Stimulated activated CD8-positive, alpha-beta memory T cell treated with anti-CD3 and anti-CD28 coated beads, Interleukin-7, amount 100 ng/mL, for 48 hours (primary cell): ENCODE results near the gene CHRNB4.

Experiments
- DNase-seq, 2 donors: peaks; one replicate each; pipeline ENCODE4 v3.0.0-alpha.2; 2020; ENCODE audit warnings: low read depth in 1 of 2; ENCODE audit errors: extremely low read depth in 1 of 2

Gene CHRNB4

DNA sequence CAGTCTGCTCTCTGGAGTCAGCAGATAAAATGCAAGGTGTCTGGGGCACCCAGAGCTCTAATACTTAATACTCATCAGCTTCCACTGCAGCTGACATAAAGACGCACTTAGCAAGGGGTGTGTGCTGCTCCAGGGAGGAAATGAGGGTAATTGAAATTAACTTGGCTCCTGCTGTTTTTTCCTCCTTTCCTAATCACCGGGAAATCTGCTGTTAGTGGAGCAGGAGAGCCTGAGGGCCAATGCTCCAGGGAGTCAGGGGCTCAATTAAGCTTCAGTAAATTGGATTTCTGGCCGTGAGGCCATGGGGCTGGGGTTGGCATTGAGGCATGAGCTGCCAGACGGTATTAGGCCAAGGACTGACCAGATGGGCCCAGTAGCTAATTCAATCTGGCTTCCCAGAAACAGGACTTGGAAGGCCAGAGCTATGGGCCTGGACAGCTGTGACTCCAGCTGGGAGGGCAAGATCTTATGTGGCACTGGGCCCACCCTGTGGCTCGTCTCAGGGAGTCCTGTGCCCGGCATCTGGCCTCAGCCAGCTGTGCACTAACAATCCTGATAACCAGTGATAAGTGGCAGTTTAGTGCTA lies 30.7 kb upstream of the CHRNB4 start:
- DNase-seq, result no peak

DNA sequence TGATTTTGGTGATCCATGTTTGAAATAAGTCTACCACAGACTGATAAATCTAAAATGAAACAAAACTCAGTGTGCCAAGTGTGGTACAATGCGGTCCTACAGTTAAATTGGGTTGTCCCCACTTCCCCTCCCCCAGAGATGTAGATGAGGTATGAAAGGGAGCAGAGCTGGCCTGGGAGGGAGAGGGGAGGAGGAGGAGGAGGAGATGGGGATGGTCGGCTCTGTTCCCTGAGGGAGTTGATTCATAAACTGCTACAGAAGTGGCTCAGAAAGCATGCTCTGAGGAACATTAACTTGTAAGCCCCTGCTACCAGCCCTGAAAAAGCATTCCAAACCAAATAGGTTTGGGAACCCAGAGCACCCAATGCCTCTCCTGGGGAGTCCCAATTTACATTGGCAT lies 28.0 kb upstream of the CHRNB4 start:
- no peak for DNase-seq

DNA sequence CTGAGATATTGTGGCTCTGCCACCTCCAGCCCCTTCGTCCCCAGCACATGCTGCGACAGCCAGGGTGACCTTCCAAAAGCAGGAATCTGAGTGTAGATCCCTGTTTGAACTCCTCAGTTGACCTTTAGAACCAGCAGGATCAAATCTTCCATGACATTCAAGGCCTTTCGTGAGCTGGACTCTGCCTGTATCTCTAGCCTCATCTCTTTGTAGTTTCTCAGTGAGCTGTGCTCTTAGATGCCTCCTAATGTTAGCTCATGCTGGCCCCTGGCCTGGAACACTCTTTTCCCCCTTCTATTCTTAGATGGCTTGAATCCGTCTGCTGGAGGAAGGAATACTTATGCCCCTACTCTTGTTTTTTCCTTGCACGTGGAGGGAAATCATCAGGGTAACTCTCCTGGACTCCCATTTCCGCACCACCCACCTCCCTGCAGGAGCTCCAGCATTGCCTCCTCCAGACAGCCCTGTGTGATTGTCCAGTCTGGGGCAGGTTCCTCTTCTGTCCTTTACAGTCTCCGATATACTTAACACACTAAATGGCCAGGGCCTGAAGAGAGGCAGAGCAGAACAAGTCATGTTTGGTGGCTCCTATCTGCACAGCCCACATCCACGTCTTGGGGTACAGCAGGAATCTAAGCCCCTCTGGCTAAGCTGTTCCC lies 26.7 kb upstream of the CHRNB4 start:
- no peak for DNase-seq

DNA sequence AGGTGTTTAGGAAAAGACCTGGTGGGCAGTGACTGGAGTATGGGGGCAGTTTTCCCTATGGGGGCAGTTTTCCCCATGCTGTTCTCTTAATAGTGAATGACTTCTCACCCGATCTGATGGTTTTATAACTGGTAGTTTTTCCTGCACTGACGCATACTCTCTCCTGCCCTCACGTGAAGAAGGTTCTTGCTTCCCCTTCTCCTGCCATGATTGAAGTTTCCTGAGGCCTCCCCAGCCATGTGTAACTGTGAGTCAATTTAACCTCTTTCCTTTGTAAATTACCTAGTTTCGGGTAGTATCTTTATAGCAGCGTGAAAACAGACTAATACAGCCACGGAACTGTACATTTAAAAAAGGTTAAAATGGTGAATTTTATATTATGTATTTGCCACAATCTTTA lies 25.0 kb upstream of the CHRNB4 start:
- DNase-seq, result no peak

DNA sequence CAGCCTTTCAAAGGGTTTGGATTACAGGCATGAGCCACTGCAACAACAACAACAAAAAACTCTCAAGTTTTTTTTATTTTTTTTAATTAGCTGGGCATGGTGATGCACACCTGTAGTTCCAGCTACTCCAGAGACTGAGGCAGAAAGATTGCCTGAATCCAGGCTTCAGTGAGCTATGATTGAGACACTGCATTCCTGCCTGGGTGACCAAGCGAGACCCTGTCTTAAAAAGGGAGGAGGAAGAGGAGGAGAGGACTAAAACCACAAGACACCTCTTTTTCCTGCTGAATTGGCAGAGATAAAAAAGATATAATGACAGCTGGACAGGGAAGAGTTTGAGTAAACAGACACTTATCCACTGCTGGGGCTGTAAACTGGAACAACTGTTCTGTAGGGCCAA lies 22.7 kb upstream of the CHRNB4 start:
- DNase-seq, result no peak

DNA sequence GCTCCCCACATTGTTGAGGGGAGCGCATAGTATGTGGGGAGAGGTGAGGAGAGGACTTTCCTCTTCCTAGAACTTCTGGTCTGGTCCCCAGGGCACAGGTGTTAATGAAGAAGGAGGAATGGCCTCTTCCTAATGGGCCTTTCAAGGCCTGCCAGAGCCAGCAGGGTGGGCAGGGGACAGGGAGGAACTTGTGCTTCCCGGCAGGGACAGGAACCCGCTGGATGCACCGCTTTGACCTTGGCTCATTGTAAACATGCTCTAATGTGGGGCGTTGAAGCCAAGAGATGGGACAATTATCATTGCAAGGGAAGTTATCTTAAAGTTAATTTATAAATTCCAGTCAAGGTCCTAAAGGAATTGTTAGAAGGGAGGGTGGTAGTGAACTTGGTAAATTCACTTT lies 21.0 kb upstream of the CHRNB4 start:
- no peak for DNase-seq

DNA sequence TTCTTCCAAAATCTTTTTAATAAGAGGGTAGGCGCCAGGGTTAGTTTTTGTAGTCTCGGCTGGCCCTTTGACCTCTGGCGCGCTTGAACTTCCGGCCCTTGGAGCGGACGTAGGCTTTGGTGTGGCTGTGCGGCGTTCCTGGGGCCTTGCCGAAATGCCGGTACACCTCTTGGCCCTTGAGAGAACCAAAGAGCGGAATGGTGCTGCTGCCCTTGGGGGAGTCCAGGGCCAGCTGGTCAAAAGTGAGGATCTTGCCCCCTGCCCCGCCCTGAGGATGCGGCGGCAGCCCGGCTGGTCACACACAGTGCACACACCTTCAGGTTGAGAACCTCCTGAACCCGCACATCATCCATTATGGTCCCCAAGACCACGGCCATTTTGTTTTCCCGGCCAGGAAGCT lies 20.0 kb upstream of the CHRNB4 start:
- DNase-seq, result no peak

DNA sequence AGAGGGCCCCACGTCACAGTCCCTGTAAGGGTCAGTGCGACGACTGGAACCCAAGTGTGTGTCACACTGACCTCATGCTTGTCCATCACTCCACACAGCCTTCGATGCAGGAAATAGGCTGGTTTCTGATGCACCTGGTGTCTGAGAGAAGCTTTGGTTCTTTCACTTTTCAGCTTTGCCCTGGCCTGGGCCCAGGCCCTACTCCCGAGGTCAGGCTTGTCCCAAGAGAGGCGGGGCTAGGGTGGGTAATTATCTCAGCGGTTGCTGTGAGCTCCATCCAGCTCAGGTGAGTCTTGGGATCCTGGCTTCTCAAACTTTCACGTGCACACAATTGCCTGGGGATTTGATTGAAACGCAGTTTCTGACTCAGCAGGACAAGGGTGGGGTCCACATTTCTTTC lies 19.6 kb upstream of the CHRNB4 start:
- DNase-seq, result no peak

DNA sequence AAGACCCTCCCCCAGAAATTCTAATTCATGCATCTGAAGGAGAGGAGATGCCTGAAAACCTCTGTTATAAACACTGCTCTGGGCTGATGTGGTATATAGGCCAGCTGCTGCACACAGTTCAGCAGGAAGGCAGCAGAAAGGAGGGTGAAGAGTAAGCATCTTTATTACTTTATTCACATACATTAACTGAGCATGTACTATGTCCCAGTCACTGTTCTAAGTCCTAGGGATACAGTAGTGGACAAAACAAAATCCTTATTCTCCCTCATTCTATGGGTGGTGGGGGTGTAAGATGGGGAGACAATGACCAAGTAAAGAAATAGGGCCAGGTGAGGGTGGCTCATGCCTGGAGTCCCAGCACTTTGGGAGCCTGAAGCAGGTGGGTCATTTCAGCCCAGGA lies 17.8 kb upstream of the CHRNB4 start:
- DNase-seq, result no peak

DNA sequence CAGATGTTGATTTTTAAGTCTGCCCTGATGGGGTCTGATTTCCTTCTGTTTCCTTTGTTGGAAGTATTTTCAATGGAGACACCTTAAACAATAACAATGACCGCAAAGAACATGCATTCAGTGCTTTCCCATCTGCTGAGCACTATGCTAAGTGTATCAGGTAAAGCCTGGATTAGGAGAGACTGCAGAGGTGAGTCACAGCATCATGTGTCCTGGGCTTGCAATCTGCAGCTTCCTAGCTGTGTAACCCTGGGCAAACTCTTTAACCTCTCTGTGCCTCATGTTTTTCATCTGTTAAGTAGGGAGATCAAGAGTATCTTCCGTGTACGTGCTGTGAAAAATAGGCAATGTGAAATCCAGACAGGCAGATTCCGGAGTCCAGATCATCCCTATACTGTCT lies 13.3 kb upstream of the CHRNB4 start:
- no peak for DNase-seq

DNA sequence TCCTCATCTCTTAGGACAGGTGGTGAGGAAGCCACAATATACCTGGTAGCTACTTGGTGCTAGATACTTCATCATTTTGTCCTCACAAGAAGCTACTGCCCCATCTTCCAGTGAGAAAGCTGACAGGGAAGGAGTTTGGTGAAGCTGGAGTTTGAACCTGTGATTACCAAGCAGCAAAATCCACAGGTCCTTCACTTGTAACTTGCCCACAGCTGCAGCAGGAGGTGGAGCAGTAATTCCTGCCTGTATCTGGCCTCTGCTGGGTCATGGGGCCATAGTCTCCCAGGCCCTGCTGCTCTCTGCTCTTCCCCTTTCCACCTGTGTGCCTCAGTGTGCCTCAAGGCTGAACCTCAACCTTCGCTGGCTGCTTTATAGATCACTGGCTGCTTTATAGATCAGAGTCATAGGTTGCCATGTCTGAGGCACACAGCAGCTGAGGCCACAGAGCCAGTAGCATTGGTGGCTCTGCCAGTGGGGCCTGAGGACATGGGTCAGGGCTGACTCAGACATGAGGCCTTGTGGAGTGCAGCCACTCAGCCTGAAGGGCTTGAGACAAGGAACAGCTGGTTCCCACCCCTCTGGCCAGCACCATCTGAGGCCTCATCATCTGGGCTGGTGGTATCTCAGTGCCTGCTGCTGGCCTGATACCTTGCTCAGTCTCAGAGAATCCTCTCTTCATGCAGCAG lies 11.1 kb upstream of the CHRNB4 start:
- no peak for DNase-seq

DNA sequence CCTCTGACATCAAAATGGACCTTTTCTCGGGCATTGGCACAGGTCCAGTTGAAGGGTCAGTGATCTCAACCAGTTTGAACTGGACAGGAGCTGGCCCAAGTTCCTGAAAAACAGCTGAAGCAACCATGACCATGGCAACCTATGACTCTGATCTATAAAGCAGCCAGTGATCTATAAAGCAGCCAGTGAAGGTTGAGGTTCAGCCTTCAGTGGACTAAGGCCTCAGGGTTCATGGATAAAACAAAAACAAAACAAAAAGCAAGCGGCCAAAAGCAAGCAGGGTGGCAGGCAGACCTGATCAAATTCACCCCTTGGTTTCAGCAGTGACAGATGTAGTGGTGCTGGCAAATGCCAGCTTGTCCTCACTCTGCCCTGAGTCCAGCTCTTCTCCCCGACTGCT lies 10.0 kb upstream of the CHRNB4 start:
- no peak for DNase-seq

DNA sequence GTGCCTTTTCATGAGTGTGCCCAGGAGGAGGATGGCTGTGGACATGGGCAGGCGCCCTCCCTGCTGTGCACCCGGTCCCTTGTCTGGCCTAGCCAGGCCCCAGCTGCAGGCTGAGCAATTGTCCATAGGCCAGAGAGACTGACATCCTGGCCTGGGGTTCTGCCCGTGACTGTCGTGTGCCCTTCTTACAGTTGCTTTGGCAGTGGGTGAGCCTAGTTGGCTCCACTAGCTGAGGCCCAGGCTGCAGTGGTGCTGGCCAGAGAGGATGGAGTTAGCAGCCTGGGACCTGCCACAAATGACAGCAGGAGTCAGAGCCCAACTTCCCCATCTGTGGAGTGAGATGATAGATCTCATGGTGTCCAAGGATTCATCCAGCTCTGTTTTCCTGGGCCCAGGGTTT lies 9.0 kb upstream of the CHRNB4 start:
- DNase-seq, result no peak

DNA sequence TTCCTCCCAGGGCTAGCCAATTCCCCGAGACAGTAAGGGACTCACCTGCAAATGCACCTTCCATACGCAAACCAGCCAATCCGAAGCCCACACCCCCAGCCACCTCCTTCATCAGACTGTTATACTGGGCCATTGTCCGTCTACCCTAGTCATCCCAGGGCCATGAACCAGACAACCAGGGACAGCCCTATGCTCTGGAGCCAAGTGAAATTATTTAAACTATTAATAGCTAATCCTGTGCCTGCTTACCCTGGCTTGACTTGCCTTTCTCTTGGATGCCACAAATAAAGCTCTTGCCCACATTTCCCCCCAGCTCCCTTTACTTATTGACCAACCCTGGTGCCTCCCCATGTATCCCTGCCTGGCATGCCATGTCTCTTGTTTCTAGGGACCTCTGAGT lies 4.0 kb upstream of the CHRNB4 start:
- no peak for DNase-seq

DNA sequence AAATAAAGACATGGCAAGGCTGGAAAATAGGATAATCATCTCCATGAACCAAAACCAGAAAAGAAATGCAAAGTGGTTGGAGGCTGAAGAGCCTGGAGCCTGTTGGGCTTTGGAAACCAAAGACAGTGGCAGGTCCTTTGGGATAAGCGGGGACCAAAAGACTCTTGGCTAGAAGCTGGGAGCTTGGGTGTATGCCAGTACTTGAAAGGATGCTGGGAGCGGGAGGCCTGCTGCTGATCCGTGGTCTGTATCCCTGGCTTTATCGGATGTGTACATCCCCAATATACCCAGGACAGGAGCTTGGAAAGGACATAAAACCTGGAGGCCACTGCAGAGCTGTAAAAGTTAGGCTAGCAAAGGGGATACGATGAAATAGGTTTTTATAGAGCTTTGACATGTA lies 1.3 kb upstream of the CHRNB4 start:
- DNase-seq, result no peak

DNA sequence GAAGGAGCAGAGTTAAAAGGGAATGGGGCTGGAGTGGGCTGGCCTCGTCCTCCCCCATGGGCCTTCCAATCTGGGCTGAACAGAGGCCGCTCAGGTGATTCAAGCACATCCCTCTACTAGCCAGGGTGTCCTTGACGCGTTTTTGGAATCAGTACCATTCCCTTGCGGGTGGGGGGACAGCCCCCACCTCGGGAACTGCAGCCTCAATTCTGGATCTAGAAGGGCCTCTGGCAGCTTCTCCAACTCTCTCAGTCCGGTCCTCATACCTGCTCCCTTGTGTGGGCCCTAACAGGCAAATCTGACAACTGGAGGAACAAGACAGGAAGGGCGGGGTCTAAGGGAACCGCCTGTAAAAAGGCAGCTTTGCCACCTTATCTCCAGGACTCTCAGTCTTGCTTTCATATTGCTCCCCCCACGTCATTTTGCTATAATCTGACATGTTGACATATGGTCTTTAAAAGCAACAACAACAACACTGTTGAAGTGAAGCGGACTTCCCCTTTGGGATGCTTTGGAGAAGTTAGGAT lies 802 bp upstream of the CHRNB4 start:
- DNase-seq, result no peak

DNA sequence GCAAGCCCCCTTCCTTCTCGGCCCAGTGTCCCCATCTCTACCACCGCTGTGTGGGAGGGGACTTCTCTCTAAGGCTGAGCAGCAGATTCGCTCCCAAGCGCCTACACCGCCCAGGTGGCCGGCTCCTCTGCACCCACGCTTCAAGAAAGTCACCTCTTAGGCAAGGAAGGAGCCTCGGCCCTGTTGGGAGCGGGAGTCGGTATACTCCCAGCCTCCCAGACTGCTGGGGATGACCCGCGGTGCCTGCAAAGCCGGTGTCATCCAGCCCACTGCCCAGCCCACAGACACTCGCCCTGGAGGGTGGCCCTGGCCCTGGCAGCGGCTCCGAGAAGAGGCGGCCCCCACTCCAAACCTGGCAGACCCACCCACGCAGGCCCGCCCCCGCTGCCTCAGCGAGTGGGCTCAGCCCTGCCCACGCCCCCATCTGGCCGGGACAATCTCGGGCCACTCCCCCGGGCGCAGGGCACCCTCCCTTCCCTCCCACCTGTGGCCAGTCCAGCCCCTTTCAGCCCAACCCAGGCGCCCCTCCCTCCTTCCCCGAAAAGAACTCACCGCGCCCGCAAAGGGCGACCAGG lies 396 bp downstream of the CHRNB4 start:
- DNase-seq, result no peak

DNA sequence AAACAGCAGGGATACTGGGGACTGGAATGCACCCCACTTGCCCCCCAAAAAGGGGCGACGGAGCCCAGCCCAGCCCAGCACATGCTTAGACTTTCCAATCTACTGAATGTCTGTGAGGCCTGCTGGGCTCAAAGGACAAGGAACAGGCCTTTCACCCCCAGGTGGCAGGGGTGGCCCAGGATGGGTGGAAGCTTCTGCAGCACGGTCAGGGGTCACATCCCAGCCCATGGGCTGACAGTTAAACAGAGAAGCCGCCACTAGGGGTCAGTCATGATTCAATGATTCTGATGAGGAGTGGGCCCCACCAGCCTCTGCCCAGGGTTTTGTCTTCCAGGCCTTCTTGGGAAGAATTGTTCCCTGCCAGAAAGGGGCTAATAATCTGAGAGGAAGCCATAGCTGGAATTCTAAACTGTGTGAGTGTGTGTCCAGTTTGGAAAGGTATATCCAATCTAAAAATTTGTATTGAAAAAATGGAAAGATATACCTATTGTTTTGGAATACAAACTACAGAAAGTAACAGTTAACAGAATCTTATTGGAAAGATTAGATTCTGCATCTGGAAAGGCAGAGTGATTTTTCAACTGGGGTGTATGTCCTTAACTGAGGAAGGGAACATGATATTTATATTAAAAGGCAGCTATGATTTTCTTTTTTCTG lies 2.2 kb downstream of the CHRNB4 start:
- DNase-seq, result peak in 1 of 2 donors; percentile 41

DNA sequence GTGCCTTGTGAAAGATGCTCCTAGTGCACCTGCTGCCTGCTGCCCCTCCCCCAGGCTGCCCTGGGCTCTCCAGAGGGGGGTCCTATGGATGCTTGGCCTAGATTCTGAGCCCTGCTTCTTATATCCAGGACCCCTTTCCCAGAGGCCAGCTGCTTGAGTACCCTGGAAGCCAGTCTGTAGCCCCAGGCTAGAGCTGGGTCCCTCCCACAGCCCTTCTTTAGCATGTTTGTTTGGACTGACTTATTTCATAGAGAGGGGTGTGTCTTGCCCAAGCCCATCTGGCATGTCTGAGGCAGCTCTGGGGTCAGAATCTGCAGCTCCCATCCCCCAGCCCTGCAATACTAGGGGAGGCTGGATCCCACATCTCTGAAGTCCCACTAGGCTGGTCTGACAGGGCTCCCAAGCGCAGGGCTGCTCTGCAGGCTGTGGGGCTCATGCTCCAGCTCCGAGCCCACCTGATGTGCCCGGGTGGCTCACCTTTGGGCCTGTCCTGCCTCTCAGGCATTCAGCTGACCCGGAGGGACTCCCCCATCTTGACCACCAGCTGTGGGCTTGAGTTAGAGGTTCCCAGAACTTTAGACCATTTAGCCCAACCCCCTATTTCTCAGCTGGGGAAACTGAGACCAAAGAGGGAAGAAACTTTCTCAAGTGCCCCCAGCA lies 3.1 kb downstream of the CHRNB4 start:
- DNase-seq, result no peak

DNA sequence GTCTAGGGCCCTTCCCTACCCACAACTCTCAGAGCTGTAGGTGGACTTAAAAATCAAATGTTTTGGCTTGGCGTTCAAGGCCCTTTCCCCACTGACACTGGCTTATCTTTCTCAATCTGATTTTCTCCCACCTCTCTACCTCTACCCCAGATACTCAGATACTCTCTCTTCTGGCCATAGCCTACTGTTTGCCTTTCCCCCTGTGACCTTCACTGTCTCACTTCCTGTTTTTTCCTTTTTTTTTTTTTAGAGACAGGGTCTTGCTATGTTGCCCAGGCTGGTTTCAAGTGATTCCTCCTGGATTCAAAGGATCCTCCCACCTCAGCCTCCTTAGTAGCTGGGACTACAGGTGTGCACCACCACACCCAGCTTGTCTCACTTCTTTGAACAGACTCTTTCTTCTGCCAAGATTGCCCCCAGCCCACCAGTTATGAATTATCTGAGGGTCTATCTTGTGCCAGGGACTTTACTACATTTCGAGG lies 4.6 kb downstream of the CHRNB4 start:
- no peak for DNase-seq

DNA sequence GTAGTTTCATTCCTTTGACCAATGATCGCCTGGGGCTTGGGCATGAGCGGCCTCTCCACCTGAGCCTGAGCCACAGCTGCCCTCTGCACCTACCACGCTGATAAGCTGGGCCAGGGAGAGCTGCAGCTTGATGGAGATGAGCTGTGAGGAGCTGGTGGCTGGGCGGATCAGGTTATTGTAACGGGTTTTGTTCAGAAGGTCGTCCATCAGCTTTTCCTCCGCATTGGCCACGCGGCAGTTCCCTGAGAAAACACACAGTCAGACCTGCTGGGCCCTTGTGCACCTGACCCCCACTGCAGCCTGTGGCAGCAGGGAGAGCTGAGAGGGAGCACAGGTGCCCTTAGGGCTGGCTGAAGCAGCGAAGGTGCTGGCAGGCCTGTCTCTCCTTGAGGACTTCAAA lies 5.7 kb downstream of the CHRNB4 start:
- no peak for DNase-seq
